Left renal cortex interstitium (tissue), 4 donors: ENCODE measurements around the gene GPR146. TPM values are rescaled to one million over a fixed set of nuclear protein-coding genes. Genes with fewer than 3 reads are reported as not detected.

ENCODE experiments used
- DNase-seq, 4 donors: peaks; one replicate each; pipeline ENCODE4 v3.0.0-alpha.2; 2013; ENCODE audit warnings: low read depth in 4 of 4, low spot score in 2 of 4, missing footprints in 1 of 4
- polyA plus RNA-seq, 4 donors: library from polyadenylated mRNA; unstranded; fragments of 120-200 nt; gene quantifications; one replicate each; pipeline ENCODE4 v1.2.1, GENCODE V29; 2013; ENCODE audit not compliant: insufficient read length in 4 of 4

The GPR146 gene
- polyA plus RNA-seq, 4 donors, result 1.9 to 5.5 (median 4.3) TPM

DNA sequence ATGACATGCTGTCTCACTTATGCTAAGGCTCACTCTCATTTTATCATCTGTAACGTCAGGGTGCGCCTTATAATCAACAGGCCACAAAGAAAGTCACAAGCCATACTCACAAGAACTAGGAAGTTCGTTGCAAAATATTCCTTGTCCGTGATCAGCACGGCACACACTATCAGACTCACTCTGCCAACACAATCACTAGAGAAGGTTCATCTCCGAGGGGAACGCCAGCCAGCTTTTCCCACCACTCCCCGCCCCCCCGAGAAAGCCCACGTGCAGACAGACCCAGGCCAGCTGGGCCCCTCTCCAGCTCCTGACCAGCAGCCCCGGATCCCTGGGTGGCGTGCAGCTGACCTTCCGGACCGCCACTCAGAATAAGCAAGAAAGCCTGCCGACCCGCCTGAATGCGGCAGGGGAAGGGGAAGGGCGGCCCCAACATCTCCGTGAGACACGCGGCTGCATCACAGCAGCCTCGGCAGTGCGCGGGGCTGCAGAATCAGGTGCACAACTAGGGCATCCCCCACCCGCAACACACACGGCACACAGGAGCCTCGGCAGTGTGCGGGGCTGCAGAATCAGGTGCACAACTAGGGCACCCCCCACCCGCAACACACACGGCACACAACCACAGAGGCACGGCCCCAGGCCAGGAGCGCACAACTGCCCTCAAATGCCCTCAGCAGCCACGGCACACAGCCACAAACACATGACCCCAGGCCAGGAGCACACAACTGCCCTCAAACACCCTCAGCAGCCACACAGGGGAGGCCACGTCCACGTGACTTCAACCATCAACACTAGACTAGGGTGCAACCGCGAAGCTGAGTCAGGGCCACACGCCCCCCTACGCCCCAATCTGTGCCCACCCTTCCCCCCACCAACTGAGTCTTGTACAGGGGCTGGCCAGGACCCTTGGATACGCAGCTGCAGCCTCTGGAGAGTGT lies 2.5 kb upstream of the GPR146 start:
- no peak for DNase-seq

- DNase-seq, result no peak
Observed at GRCh38 chr7:1042492-1042833, 1.9 kb upstream of the GPR146 start.

DNA sequence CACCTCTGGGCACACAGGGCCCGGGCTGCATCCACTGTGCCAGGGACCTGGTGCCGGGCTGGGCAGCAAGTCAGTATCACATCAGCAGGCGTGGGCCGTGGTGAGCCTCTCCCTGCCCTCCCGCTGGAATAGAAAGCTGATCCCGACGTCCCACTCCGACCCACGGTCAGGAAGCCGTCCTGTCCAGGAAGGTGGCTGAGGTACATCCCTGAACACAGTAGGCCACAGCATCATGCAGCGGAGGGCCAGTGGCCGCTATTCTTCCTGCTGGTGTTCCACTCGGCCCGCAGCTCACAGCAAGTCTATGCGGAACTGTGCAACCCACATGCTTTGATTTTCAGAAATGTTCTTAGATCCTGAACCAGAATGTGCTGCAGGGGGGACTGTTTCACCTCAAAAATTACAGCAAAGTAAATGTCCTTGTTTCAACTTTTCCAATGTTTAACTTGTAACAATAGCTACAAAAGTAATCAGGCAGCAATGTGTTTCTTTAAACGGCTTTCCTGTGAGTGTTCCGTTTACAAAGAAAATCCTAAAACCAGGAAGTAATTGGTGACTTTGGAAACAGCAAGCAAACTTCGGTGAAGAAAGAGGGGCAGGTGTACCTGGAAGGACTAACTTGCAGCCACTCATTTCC lies 676 bp upstream of the GPR146 start:
- no peak for DNase-seq

DNA sequence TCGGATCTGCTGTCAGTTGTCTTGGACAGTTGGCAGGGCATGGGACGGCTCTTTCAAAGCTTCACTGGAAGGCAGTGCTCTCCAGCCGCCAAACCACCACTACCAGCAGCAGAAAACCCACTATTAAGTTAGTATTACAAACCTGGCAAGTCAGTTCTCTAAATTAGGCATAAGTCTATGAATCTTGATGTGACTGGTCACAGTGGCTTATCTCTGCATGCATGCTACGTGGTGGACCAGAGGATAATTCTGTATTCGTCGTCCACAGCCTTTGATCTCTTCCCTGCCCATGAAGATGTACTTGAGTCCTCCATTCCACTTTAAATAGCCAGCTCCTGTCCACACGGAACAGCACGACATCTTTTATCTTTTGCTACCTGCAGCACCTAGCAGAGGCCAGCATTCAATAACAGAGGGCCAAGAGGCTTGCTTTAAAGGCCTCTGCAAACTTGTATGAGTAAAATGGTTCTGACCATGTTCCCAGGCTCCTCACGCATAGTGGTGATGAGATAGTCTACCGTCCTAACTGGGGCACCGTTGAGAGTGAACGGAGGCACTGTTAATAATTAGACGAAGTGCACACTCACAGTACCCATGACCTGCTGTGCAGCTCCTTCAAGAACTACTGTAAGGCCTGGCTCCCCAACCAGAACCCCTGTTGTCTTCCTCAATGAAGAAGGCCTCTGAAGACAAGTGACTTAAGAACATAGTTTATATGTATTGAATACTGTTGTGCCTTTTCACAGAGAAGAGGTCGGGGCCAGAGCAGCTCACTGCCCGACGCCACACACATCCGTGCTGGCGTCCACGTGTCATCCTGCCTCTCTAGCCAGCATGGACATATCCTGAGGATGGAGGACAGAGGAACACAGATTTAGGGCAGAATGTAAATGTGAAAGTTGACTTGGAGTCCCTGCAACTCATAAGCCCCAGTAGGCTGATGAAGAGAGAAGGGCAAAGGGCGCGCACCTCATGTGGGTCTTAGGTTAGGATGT lies 1.0 kb downstream of the GPR146 start:
- no peak for DNase-seq

GRCh38 chr7:1046722-1047679 lies 2.7 kb downstream of the GPR146 start:
- DNase-seq, result no peak

DNA sequence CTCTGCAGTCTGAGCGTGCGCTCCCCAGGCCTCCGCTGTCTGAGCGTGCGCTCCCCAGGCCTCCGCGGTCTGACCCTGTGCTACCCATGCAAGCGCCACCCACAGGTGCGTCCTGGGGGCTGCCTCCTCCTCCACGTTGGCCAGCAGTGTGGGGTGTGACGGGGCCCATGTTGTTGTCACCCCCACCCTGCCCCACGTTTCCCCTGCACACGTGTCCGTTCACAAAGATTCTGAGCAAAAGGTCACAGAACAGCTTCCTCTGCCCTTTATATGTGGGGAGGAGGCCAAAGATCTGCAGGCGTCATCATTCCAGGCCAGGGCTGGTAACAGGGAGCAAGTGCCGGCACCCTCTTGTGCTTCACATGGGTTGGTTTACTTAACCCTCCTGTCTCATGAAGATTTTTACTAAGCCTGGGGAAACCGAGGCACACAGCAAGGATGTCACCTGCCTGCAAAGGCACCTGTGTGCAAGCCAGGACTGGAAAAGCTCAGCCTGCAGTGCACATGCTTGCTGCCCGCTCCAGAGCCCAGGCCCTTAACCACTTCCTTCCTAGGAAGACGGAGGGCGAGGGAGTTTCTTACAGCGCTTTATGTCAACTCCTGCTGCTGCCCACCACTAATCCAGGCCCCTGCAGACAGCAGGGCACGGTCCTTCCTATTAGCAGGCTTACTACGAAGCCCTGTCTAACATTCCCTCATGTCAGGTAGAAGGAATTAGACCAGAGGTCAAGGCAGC lies 4.8 kb downstream of the GPR146 start:
- no peak for DNase-seq

DNA sequence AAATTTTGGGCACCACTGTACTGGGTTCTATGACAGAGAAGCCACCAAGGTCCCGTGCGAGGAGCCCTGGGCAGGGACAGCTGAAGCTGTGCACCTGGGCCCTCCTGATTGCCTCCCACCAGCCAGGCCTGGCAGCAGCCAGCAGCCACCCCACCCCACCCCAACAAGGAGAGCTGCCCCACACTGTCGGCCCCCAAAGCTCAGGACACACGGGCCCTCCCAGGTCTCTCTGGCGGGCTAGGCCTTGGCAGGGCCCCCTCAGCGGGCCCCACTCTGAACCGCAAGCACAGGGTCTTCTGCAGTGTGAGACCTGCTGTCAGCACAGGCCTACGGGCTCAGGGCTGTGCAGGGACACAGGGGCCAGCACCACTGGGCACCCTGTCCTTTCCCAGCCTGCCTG lies 5.5 kb downstream of the GPR146 start:
- DNase-seq, result no peak

DNA sequence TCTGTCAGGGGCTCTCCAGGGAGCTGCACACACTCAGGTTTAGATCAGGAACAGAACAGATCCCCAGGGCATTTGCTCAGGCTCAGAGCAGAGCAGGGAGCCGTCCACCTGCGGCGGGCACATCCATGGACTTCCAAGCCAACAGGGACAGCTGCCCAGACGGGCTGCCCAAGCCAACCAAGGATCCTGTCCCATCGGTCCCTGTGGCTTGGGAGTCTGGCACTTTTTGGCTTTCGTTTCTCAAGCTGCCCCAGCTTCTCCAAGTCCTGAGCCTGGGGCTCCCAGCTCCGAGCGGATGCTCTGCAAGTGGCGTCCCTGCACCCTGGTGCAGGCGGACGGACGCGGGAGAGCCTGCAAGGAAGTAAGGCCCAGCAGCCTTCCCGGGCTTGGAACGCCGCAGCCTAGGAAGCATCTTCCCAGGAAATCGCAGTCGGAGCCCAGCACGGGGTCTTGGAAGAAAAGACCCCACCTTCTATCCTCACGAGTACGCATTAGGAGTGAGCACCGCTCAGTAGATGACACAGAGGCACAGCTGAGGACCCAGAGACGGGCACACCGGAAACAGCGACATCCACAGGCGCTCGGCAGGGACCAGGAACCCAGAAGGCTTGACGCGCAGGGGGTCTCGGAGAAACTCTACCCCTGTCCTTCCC lies 6.0 kb downstream of the GPR146 start:
- no peak for DNase-seq

GRCh38 chr7:1050956-1051690 lies 6.8 kb downstream of the GPR146 start:
- DNase-seq, result no peak

DNA sequence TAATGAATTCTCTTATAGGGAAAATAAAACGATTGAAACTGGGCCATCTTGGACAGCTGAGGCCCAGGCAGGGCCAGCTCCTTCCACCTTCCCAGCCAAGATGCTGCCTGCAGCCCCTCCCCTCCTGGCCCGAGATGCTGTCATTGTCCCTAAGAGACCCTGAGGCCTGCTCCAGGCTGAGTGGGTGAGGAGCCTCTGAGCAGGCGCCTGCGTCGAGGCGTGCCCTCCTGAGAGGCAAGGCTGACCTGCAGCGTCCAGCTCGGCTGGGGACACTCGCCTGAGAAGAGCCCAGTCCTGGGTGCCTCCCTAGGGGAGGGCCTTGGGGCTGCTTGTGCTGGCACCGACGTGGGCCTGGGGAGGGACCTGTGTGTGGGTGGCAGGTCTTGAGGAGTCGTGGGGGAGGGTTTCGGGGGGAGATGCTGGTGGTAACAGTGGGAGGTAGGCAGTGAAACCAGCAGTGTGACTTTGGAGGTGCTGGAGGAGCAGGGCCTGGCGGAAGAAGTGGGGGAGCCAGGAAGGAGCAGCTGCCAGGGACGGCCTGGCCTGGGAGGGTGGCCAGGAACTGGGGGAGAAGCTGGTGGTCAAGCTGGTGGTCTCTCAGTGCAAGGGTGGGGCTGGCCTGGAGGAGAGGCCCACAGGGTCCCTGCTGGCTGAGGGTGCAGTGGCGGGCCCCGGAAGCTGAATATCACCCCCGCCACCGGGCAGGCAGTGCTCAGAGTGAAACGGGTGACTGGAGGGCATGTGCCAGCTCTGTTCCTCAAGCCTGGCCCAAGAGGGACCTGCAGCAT lies 7.9 kb downstream of the GPR146 start:
- no peak for DNase-seq

- DNase-seq, result no peak
Observed at GRCh38 chr7:1053002-1053411, 8.7 kb downstream of the GPR146 start.

- no peak for DNase-seq
Observed at GRCh38 chr7:1053816-1054370, 9.5 kb downstream of the GPR146 start.

DNA sequence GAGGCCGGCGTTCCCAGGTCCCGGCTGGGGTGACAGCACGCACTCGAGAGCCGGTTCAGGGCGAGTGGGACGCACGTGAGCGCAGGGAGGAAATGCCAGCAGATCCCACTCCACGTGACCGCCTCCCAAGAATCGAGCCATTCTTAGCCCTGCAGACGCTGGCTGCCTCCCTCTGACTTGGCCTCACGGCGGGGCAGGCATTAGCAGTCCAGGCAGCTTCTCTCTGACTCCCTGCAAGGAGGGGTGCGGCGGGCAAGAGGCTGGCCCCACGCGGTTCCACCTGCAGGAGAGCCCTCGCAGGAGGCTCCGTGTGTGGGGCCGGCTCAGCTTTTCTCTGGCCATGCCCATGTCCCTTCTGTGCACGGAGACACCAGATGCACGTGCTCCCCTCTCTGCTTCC lies 10.1 kb downstream of the GPR146 start:
- DNase-seq, result no peak

DNA sequence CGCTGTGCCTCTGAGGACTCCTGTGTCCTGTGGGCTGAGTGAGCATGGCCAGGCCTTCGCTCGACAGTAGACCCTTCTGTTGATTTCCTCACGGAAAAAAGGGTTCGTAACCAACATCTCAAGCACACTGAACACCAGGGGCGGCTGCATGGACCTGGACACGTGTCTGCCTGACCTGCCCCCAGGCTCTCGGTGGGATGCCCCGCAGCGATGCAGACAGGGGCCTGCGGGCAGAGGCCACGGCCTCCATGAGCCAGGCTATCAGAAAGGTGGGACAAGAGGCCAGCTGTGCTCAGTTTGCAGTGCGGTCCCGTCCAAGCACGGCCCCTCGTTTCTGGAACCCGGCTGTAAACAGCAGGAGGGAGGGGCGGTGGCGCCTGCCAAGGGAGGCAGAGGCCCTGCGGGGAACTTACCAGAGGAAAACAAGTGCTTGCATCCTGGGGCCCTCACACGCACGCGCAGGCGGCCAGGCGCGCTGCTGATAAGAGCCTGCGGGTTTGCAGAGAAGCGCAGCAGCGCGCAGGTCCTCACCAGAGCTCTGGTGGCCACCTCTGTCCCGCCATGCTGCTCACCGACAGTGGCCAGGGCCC lies 10.6 kb downstream of the GPR146 start:
- DNase-seq, result no peak

- DNase-seq, result no peak
Observed at GRCh38 chr7:1055491-1055955, 11.2 kb downstream of the GPR146 start.
